HG03575 (cell line): ENCODE results near the gene ATF6.
"Not testable (repeated sequence)": the region's sequence is repeated elsewhere in the genome, so short reads cannot be mapped to it uniquely, and the experiment has no call there.

Experiments
- ATAC-seq: cut with Tn5 transposase; IDR thresholded peaks from one replicate; pipeline ENCODE4 v1.9.1; 2021; ENCODE audit not compliant: unreplicated experiment, insufficient number of reproducible peaks, low FRiP score; ENCODE audit errors: extremely low read depth

Gene ATF6

DNA sequence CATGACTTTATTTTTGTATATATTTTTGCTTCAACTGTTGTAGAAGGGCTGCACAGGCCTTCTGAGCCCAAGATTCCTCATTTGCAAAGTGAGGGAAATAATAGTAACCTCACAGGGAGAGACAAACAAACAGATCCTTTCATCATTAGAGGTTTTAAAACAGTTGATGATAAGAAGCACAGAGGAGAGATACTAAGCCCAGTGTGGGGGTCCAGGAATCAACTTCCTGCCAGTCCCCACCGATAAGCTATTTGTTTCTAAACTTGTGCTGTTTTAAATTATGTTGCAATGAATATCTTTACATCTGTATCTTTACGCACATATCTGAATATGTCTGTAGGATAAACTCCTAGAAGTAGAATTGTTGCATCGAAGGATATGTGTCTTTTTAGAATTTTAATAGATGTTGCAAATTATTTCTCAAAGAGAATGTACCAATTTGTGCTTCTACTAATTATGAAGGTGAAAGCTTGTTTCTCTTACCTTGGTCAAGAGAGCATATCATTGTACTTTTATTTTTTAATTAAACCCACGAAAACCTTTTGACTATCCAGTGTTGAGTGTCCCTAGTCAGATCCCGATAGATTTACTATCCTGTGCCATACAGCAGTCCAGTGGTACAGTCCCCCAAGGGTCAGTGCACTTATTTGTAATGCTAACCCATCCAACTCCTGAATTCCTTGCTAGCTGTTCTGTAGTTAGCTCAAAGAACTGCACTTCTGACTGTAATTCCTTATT, 34.0 kb upstream of the ATF6 start:
- no peak for ATAC-seq

- ATAC-seq, result no peak
Observed at GRCh38 chr1:161733526-161733925, 32.6 kb upstream of the ATF6 start.

- no peak for ATAC-seq
Observed at GRCh38 chr1:161735837-161736236, 30.3 kb upstream of the ATF6 start.

DNA sequence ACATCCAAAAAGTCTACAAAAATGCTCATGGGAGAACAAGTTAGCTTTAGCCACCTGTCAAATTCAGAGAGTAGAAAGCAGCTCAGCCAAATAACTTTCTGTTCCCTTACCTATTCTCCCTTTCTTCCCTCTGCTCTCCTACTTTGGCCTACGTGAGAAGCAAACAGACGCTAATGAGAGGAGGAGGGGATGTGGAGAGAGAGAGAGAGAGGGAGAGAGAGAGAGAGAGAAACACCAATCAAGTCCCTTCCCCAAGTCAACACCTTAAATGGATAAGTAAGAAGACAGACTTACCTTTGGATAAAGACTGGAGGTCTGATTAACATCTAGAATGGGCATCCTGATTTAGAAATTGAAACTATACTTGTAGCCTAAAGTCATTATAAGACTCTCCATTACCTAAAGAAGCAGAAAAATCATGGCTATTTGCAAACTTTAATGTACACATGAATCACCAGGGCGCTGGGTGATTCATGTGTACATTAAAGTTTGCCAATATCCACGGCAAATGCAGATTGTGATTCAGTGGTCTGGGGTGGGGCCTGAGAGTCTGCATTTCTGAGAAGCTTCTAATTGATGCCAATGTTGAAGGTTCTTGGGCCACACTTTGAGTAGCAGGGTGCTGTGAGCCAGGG, 29.7 kb upstream of the ATF6 start:
- ATAC-seq, result no peak

GRCh38 chr1:161737625-161738024, 28.5 kb upstream of the ATF6 start:
- no peak for ATAC-seq

DNA sequence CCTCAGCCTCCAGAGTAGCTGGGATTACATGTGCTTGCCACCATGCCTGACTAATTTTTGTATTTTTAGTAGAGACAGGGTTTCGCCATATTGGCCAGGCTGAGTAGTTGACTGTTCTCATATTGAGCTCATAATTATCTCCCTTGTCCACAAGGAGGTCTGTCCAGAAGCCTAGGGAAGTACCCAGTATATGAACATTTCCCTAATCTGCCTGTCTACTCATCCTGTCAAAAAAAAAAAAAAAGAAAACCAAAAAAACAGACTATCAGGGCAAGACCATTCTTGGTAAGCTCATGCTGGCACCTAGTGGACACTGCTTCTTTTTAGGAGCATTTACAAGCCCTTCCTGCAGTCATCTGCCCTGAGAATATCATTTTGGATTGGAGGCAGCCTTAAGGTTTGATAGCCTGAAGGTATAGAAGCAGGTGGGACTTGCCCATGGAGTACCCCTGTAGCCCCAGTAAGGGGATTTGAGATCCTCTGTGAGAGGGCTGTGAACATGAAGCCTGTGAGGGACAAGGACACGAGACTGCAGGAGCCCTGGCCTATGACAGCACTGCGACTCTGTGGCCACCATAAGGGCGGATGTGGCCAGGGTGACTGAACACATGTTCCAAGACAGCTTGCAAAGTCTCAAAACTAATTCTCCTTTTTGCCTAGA, 27.4 kb upstream of the ATF6 start:
- peak; percentile 30 for ATAC-seq

- ATAC-seq, result no peak
Observed at GRCh38 chr1:161739865-161740566, 26.1 kb upstream of the ATF6 start.

DNA sequence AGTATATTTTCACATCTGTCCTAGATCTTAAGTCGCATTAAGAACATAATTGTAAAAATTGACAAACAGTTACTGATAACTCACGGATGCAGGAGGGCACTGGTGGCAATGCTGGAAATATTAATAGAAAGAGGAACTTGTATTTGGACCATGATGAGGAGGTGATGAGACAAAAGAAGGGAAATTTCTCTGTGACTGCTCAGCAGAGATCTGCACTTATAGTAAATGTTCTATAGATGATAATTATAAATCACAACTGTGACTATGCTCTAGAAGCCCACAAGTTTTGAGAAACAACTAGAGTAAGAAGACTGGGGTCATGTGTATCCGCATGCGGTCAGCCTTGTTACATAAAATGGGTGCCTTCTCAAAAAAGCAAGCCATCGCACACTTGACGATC, 25.2 kb upstream of the ATF6 start:
- no peak for ATAC-seq

DNA sequence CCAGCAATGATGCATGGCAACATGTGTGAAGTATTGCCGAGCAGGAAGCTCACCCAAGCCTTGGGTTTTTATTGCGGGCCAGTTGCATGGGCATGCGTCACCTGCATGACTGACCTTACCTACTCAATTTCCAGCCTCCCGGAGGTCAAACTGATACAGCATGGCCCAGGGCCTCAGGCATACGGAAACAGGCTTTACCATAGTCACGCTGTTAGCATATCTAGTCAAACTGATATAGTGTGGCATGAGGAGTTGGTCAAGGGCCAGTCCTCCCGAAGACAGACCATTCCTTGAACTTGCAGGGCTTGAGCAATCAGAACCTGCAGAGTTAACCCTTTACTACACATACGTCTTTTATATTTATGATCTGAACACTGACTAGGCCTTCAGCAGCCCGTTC, 22.9 kb upstream of the ATF6 start:
- ATAC-seq, result no peak

GRCh38 chr1:161747801-161748200, 18.3 kb upstream of the ATF6 start:
- no peak for ATAC-seq

GRCh38 chr1:161749509-161750407, 16.4 kb upstream of the ATF6 start, which contains the start of gene DUSP12:
Gene DUSP12, plus strand, starts transcription at chr1:161749786. Its CDS starts 16 bp downstream, at chr1:161749802.
- ATAC-seq, result peak; percentile 85

DNA sequence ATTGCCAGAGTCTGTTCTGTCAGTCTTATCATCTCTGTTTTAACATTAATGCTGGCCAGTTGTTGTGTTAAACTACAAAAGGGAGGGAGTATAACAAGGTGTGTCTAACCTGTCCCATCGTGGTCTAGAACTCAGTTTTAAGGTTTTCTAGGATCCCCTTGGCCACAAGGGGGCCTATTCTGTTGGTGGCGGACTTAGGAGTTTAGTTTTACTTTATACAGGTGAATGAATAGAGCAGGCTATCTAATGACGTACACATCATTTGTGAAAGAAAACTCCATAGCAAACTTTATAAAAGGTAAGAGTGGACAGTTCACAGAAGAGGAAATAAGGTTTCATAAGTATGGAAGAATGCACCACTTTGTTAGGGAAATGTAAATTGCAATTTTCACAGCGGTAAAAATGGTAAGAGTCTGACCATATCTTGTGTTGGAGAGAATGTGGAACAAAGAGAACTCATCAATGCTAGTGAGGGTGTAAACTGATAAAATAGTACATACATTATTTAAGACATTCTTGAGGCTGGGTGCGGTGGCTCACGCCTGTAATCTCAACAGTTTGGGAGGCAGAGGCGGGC, 2.5 kb upstream of the ATF6 start:
- no peak for ATAC-seq

GRCh38 chr1:161768461-161768860, 2.3 kb downstream of the ATF6 start:
- no peak for ATAC-seq

- no peak for ATAC-seq
Observed at GRCh38 chr1:161768986-161769672, 3.0 kb downstream of the ATF6 start.

DNA sequence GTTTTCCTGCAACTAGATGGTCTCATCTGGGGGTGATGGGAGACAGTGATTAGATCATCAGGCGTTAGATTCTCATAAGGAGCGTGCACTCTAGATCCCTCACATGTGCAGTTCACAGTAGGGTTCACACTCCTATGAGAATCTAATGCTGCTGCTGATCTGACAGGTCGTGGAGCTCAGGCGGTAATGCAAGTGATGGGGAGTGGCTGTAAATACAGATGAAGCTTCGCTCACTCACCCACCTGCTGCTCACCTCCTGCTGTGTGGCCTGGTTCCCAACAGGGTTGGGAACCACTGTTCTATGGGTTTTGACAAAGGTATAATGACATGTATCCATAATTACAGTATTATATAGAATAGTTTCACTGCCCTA, 3.5 kb downstream of the ATF6 start:
- ATAC-seq, result not testable (repeated sequence)

GRCh38 chr1:161770250-161770649, 4.1 kb downstream of the ATF6 start:
- ATAC-seq, result no peak

DNA sequence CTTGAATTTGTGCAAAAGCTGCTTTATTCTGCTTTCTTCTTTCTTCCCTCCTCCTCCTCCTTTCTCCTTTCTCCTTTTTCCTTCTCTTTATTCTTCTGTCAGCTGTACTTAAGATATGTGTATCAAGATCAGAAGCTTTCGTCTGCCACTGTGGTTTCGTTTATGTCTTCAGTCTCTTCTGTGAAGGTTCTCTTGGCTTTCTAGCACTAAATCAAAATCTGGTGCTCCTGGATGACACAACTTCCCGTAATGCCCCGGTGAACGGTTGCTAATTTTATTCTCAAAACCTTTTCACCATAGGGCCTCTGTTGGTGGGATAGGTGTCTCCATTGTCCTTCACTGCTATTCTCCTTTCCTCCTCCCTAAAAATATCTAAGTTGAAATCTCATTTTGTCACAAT, 5.0 kb downstream of the ATF6 start:
- ATAC-seq, result no peak

GRCh38 chr1:161771973-161772372, 5.9 kb downstream of the ATF6 start:
- no peak for ATAC-seq
